Umbilical cord (tissue), 2 donors: ENCODE results near the gene TRAF1. TPM values are rescaled to one million over a fixed set of nuclear protein-coding genes. Genes with fewer than 3 reads are reported as not detected.
A peak's percentile ranks its signal among the peaks of the same experiment; 100 is the strongest.
"Not testable (repeated sequence)": the region's sequence is repeated elsewhere in the genome, so short reads cannot be mapped to it uniquely, and the experiment has no call there.

ENCODE experiments used
- DNase-seq: peaks from one replicate; pipeline ENCODE4 v3.0.0-alpha.2; 2015; ENCODE audit warnings: low spot score
- total RNA-seq: library from RNA; depleted of rRNA; stranded (reverse); fragments of >200 nt; gene quantifications from one replicate; pipeline ENCODE4 v1.2.3, GENCODE V29; 2014; ENCODE audit warnings: low replicate concordance; ENCODE audit not compliant: insufficient read depth

The TRAF1 gene, protein sequence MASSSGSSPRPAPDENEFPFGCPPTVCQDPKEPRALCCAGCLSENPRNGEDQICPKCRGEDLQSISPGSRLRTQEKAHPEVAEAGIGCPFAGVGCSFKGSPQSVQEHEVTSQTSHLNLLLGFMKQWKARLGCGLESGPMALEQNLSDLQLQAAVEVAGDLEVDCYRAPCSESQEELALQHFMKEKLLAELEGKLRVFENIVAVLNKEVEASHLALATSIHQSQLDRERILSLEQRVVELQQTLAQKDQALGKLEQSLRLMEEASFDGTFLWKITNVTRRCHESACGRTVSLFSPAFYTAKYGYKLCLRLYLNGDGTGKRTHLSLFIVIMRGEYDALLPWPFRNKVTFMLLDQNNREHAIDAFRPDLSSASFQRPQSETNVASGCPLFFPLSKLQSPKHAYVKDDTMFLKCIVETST
- 12.5 TPM for total RNA-seq

- DNase-seq = no peak
Measured at GRCh38 chr9:120926397-120926928, at the start of gene TRAF1. TSS of gene TRAF1 (minus strand) at chr9:120926796. CDS start at chr9:120926075, 721 bp downstream.

DNA sequence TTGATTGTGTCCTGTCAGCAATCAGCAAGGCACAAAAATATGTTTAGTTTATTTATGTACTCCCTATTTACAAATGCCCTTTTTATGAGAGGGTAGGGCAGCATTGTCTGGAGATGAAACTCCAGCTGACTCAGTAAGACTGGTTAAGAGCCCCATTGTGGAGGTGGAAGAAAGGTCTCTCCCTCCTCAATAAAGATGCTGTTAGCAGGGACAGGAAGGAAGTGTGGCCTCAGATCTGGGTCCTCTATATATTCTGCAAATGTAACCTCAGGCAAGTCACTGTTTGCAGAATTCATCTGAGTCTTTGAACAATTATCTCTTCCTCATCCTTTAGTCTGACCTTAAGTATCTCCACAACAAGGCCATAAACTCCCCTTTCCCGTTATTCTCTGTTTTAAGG is 48.3 kb upstream of the TRAF1 start:
- no peak for DNase-seq

DNA sequence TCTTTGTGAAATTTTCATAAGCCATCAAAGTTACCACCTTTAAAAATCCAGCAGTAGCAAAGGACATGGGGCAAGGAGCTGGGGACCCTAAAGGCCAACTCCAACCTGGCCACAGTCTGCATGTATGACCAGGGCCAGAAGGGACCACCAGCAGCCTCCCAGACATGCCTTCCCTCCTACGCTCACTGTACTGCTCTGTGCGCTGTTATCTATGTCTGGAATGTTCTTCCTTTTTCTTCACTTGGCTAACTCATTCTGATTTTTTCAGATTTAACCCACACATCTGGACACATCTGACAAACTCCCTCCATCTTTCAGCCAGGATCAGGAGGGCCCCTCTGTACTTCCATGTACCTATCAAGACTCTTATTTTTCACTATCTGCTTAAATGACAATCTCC is 47.6 kb upstream of the TRAF1 start:
- peak; percentile 29 for DNase-seq

DNA sequence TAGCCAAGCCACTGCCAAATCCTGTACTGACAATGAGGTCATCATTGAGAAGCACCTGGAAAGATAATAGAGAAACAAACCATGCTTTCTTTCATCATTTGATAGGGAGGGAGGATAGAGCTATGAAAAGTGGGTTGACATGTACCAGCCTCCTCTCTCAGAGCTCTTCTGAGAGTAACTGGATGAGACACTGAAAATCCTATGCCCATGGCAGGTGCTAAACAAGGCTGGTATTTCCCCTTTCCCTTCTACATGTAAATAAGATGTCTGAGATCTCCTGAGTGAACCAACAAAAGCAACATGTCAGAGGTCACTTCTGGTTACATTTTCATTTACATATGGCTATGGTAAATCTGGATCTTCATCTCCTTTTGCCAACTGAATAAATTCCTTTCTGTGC is 45.3 kb upstream of the TRAF1 start:
- no peak for DNase-seq

DNA sequence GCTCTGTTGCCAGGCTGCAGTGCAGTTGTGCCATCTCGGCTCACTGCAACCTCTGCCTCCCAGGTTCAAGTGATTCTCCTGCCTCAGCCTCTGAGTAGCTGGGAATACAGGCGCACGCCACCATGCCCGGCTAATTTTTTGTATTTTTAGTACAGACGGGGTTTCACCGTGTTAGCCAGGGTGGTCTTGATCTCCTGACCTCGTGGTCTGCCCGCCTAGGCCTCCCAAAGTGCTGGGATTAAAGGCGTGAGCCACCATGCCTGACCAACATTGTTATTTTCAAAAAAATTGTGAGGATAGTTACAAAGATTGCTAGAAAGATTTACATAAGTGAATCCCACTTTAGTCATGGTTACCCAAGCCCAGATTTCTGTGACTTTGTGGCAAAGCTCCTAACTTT is 44.9 kb upstream of the TRAF1 start:
- not testable (repeated sequence) for DNase-seq

GRCh38 chr9:120970244-120970643 is 43.6 kb upstream of the TRAF1 start:
- peak; percentile 48 for DNase-seq

DNA sequence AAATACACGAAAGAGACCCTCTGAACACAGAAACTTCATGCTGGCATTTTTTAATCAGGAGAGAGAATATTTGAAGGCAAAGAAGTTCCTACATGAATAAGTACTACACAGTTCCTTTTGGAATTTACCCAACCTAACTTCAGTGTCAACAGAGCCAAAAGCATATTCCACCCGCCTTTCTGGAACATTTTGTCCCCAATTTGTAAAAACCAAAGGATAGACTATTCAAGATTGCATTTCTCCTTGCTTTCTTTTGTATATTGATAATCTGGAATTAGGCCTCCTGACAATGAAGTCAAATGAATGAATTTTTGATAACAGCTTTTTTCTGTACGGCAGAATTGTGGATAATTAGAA is 39.4 kb upstream of the TRAF1 start:
- DNase-seq = no peak

- DNase-seq = peak; percentile 43
Measured at GRCh38 chr9:120965344-120966012, 38.9 kb upstream of the TRAF1 start.

DNA sequence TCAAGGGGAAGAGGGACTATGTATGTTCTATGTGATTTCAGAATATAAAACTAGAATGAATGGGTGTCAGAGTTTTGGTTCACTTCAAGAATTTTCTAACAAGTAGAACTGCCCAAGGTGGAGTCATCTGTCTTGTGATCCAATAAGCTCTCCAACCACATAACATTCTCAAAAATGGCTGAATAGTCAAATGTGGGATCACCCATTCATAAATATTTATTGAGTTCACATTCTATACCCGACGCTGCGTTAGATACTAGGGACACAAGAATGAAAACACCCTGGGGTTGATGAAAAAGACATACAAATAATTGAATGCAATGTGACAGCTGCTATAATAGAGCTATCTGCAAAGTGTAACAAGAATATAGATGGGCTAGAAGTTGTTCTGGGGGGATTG is 35.3 kb upstream of the TRAF1 start:
- no peak for DNase-seq

- DNase-seq = no peak
Measured at GRCh38 chr9:120960001-120960400, 33.4 kb upstream of the TRAF1 start.

DNA sequence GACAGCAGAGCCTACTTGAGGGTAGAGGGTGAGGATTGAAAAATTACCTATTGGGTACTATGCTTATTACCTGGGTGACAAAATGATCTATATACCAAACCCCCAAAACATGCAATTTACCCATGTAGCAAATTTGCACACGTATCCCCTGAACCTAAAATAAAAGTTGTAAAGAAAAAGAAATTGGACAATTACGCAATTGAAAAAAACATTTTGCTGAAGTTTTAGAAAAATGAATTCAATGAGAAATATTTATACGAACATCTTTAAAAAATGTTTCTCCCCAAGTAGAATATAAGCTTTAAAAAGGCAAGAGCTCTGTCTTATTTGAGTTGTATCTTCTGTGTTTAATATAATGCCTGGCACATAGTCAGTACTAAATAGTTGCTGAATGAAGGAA is 30.3 kb upstream of the TRAF1 start:
- no peak for DNase-seq

DNA sequence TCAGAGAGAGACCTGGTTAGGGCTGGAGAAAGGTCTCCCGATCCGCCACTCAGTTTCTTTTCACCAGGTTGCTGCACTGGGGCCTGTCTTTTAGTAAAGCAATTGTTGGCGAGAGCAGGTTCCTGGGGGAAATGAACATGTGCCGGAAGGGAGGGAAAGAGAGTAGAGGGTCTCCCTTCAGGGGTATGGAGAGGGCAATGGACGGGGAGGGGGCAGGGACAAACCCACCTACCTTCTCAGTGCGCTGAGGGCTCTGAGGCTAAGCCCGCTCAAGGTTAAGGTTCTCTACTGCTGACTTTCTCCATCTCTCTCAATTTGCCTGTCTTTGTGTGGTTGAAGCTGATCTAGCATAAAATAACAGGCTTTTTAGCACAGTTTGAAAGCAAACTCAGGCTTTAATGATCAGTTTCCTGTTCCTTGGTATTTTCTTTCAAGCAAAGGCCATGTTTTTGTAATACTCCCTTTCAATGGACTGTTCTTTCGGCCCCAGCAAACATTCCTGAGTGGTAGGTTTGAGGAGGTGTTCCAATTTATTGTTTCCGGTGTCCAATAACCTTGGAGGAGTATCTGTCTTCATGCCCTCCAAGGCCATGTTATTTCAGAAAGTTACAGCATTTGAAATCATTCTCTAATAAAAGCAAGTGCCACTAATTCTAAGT is 25.5 kb upstream of the TRAF1 start:
- DNase-seq = no peak

GRCh38 chr9:120950421-120951388 is 24.1 kb upstream of the TRAF1 start:
- DNase-seq = no peak

- DNase-seq = no peak
Measured at GRCh38 chr9:120949290-120949689, 22.7 kb upstream of the TRAF1 start.

- no peak for DNase-seq
Measured at GRCh38 chr9:120948824-120949223, 22.2 kb upstream of the TRAF1 start.

DNA sequence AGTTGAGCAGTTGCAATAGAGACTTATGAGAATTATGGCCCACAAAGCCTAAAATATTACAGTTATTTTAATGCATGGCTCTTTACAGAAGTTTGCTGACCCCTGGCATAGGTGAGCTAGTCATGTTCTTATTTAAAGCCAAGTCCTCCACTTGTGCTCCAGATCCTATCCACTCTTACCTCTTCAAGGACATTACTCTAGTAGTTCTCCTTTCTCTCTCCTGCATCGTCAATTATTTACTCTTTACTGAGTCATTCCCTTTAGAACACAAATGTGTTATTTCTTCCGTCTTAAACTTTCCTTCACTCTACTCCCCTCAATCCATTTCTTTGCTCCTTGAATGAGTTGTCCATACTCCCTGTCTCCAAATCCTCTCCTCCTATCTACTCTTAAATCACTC is 20.6 kb upstream of the TRAF1 start:
- DNase-seq = no peak

DNA sequence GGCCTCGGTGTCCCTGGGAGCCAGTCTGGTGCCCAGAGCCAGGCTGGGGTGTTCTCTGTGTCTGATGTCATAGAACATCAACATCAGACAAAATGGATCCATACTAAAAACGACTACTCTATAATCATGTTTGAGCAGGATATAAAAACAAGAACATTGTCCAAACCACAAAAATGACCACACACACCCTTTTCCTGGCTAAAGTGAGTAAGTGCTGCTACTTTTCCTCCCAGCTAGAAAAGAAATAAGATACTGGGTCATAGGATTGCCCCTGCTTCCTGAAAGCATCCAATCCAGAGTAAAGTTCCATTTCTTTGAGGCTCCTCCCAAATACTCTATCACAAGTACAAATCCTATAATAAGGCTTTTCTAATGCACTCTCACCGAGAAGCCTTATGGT is 19.7 kb upstream of the TRAF1 start:
- DNase-seq = no peak

DNA sequence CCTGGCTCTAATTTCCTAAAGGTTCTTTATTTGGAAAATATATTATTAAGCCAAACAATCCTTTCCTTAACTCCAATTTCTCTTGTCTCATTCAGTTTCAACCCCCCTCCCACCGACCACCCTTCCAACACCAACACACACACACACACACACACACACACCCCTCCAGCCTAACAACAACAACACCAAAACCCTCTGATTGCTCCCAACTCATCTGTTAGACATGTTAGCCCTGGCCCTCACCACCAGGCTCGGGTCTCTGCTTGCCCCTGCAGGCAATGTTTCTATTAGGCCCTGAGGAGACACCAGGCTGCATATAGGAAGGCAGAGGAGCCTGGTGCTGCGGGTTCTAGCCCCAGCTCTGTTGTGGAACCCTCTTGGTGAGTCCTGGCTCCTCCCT is 18.4 kb upstream of the TRAF1 start:
- DNase-seq = no peak

DNA sequence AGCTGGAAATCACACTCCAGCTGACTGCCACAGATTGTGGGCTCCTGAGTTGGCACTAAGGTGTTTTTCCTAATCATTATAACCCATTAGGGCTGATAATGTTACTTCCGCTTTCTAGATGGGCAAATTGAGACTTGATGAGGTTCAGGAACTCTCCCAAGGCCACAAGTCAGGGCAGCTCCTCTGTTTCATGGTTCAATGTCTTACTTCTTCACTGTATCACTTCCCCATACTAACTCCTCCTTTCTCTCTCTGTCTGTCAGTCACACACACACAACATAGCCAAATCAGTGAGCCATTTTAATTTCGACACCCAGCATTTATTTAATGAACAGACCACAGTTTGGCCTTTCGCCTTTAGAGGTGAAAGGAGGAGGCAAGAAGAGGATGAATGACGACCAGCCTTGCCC is 17.8 kb upstream of the TRAF1 start:
- no peak for DNase-seq

- DNase-seq = no peak
Measured at GRCh38 chr9:120942186-120943001, 15.8 kb upstream of the TRAF1 start.
